ENCODE measurements around the gene NAV3. TPM values are rescaled to one million over a fixed set of nuclear protein-coding genes. Genes with fewer than 3 reads are reported as not detected.
"Not testable (repeated sequence)": the region's sequence is repeated elsewhere in the genome, so short reads cannot be mapped to it uniquely, and the experiment has no call there.

Gene NAV3
- total RNA-seq, 6 donors from 2014 or later = 3.5 to 24.1 (median 8.6) TPM

DNA sequence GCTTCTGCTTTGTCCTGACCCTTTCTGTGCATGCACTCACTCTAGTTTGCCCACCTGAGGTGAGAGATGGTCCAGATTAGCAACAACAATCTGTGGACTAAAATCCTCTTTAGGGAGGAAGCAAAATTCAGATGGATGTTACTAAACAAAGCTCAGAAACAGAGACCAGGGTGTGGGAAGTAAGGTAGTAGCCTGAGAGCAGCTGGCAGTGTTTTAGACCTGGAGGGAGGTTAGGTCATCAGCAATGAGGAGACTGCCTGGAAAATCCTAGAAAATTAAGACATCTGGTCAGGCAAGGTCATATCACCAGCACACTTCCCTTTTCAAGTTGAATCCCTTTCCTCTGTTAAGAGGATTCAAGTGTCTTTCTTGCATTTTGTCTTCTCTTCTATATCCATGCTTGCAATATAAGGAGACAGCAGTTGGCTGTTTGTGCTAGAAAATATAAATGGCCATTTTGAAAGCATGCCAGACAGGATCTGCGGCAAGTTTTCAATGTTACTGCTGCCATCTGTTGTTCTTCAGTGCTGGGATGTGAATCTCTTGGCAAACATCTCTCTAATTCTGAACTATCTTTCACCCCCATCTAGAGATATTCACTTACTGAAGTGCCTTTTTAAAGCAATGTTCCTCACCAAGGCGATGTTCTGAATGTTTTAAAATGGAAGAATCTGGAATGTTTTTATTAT is 266.4 kb downstream of the NAV3 start:
- 54 to 56% methylated on average over 2 of the region's 2 CpGs for WGBS, 2 donors
- Histone ChIP-seq H3K27ac (no peak overlapping the region), H3K36me3 (no peaks in the 10 kb centered on the region), H3K9me3 (no peaks in the 10 kb centered on the region), H3K4me1 (no peaks in the 10 kb centered on the region), H3K27me3 (no peaks in the 10 kb centered on the region), H3K4me3 (no peak overlapping the region)
- ATAC-seq (ENCODE audit: low FRiP score in 2 of 2) = no peak
- DNase-seq = no peak
- TF ChIP-seq EP300 (IDR thresholded peaks at IDR 0.05) = no peak

DNA sequence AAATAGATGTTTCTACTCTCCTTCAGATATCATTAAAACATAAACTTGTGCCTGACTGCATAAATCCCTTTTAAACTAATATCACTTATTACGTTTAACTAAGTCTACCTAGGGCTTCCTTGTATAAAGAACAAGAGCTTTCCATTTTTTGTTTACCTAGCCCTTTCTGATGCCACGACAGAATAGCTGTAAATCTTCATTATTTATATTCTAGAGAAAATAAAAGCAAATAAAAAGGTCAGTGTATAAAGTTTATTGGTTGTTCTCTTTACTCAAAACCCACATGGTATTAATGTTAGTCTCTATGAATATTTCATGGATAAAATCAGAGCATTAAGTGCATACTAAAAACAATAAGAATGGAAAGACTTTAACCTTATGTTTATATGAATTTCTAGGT is 269.1 kb downstream of the NAV3 start:
- DNase-seq = no peak

DNA sequence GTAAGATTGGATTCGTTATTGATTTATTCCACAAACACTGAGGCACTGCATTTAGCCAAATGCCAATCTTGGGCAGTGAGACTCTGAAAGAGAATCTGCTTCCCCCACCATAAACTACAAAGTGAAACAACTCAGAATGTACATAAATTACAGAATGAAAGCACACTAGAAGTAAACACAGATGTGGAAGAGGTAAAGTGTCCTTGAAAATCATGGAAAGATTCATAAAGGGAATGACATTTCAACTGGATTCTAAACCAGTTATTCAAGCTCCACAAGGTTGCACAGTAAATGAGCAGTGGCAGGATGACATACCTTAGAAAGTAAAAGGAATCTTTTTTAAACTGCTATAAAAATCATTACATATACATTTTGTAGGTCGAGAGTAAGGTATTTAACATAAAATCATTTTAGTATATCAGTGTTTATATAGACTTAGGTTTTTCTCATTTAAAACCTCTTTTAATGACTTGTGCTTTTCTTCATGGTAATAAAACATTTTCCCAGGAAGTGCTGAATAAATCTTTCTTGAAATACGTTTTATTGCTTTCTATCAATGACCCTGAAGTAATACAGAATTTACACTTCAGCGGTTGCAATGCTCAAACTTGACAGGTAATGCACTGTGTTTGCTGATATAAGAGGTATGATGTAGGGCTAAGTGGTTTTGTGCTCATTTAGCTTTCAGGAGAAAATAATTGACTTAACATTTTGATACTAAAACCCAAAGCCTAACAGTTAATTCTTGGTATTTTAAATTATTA is 270.6 kb downstream of the NAV3 start:
- Histone ChIP-seq H3K36me3 (no peaks in the 10 kb centered on the region), H3K4me1 (no peaks in the 10 kb centered on the region), H3K27me3 (no peaks in the 10 kb centered on the region), H3K9me3 (no peaks in the 10 kb centered on the region), H3K27ac (no peak overlapping the region), H3K4me3 (no peak overlapping the region)
- ATAC-seq (ENCODE audit: low FRiP score in 2 of 2) (no peak), DNase-seq (no peak)
- TF ChIP-seq, protein P1, sequence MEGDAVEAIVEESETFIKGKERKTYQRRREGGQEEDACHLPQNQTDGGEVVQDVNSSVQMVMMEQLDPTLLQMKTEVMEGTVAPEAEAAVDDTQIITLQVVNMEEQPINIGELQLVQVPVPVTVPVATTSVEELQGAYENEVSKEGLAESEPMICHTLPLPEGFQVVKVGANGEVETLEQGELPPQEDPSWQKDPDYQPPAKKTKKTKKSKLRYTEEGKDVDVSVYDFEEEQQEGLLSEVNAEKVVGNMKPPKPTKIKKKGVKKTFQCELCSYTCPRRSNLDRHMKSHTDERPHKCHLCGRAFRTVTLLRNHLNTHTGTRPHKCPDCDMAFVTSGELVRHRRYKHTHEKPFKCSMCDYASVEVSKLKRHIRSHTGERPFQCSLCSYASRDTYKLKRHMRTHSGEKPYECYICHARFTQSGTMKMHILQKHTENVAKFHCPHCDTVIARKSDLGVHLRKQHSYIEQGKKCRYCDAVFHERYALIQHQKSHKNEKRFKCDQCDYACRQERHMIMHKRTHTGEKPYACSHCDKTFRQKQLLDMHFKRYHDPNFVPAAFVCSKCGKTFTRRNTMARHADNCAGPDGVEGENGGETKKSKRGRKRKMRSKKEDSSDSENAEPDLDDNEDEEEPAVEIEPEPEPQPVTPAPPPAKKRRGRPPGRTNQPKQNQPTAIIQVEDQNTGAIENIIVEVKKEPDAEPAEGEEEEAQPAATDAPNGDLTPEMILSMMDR (IDR thresholded peaks at IDR 0.05) = no peak
- TF ChIP-seq POLR2A (IDR thresholded peaks at IDR 0.05) (no peak), POLR2AphosphoS5 (IDR thresholded peaks at IDR 0.05) (no peak), EP300 (IDR thresholded peaks at IDR 0.05) (no peak)
- WGBS, 2 donors = 55 to 65% methylated on average over 4 of the region's 4 CpGs

More for the DNA sequence above, 269.1 kb downstream of the NAV3 start:
- no peaks in the 10 kb centered on the region for H3K9me3 ChIP-seq
- H3K4me3 ChIP-seq = no peak overlapping the region
- ATAC-seq (ENCODE audit: low FRiP score in 2 of 2) = no peak
- TF ChIP-seq EP300 (IDR thresholded peaks at IDR 0.05) = no peak
- no peak for TF ChIP-seq POLR2A (IDR thresholded peaks at IDR 0.05)
- no peak for TF ChIP-seq POLR2AphosphoS5 (IDR thresholded peaks at IDR 0.05)
- TF ChIP-seq, protein P1 (IDR thresholded peaks at IDR 0.05) = no peak
- no peaks in the 10 kb centered on the region for H3K27me3 ChIP-seq
- H3K27ac ChIP-seq = no peak overlapping the region
- WGBS, 2 donors = 68 to 74% methylated on average over 2 of the region's 2 CpGs
- H3K4me1 ChIP-seq = no peaks in the 10 kb centered on the region
- no peaks in the 10 kb centered on the region for H3K36me3 ChIP-seq

DNA sequence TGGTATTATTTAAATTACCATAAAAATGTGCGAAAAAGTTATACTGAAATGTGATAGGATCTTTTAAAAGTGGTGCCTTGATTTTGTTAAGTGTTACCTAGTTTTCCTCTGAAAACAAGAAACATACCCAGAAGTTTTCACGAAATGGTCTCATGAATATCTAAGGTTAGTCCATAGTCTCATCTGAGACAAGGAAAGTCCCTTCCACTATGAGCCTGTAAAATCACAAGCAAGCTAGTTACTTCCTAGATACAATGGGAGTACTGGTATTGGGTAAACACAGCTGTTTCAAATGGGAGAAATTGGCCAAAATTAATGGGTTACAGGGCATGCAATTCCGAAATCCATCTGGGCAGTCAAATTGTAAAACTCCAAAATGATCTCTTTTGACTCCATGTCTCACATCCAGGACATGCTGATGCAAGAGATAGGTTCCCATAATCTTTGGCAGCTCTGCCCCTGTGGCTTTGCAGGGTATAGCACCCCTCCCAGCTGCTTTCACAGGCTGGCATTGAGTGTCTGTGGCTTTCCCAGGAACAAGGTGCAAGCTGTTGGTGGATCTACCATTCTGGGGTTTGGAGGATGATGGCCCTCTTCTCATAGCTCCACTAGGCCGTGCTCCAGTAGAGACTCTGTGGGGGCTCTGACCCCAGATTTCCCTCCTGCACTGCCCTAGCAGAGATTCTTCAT is 271.4 kb downstream of the NAV3 start:
- Histone ChIP-seq H3K4me1 (no peaks in the 10 kb centered on the region), H3K27ac (no peak overlapping the region), H3K4me3 (no peak overlapping the region), H3K9me3 (no peaks in the 10 kb centered on the region), H3K27me3 (no peaks in the 10 kb centered on the region), H3K36me3 (no peaks in the 10 kb centered on the region)
- WGBS, 2 donors = 88 to 89% methylated on average over 3 to 4 of the region's 4 CpGs
- ATAC-seq (ENCODE audit: low FRiP score in 2 of 2) (no peak), DNase-seq (no peak)
- no peak for TF ChIP-seq POLR2A (IDR thresholded peaks at IDR 0.05)

DNA sequence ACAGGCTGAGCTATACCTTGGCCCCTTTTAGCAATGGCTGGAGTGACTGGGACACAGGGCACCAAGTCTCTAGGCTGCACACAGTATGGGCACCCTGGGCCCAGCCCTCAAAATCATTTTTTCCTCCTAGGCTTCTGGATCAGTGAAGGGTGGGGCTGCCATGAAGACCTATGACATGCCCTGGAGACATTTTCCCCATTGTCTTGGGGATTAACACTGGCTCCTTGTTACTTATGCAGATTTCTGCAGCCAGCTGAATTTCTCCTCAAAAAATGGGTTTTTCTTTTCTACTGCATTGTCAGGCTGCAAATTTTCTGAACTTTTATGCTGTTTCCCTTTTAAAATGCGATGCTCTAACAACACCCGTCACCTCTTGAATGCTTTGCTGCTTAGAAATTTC is 272.1 kb downstream of the NAV3 start:
- H3K27me3 ChIP-seq; DNase-seq; H3K9me3 ChIP-seq; H3K36me3 ChIP-seq; H3K4me3 ChIP-seq; H3K4me1 ChIP-seq; ATAC-seq (ENCODE audit: low FRiP score in 2 of 2); H3K27ac ChIP-seq: not testable (repeated sequence)
- 94 to 97% methylated on average over 2 of the region's 2 CpGs for WGBS, 2 donors

DNA sequence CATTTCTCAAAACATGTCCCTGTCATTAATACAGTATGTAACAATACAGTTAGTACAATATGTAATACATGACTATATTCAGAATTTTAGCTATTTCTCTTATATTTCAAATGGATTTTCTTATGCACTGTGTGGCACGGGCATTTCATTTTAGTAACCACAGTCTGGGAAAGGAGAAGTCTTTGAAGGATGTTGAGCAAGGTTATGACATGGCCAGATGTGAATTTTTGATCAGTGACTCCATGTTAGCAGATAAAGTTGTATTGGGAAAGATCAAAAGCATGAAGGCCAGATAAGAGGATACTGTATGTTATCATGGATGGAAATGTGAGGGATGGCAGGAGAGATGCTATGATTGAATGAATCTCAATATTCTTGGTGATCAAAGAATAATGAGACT is 285.2 kb downstream of the NAV3 start:
- Histone ChIP-seq H3K27ac (no peak overlapping the region), H3K36me3 (peaks cover 0 to 3% (median 0%) of the 10 kb centered on the region in 4 donors), H3K4me1 (no peaks in the 10 kb centered on the region), H3K27me3 (no peaks in the 10 kb centered on the region), H3K9me3 (peaks cover 0 to 11% (median 2%) of the 10 kb centered on the region in 4 donors), H3K4me3 (no peak overlapping the region)
- 66 to 78% methylated on average over 1 of the region's 1 CpG for WGBS, 2 donors
- DNase-seq = no peak
- ATAC-seq (ENCODE audit: low FRiP score in 2 of 2) = no peak
- TF ChIP-seq, protein P1 (IDR thresholded peaks at IDR 0.05) = no peak
- TF ChIP-seq POLR2A (IDR thresholded peaks at IDR 0.05) = no peak
- no peak for TF ChIP-seq POLR2AphosphoS5 (IDR thresholded peaks at IDR 0.05)
- no peak for TF ChIP-seq EP300 (IDR thresholded peaks at IDR 0.05)
